Measurements from ENCODE around the gene ITGAE. TPM values are rescaled to one million over a fixed set of nuclear protein-coding genes. Genes with fewer than 3 reads are reported as not detected.

The ITGAE gene
- total RNA-seq, 1 donor from 2014 or later = 17.1 TPM

GRCh38 chr17:3826191-3826590 is 25.2 kb upstream of the ITGAE start:
- H3K36me3 ChIP-seq (ENCODE audit: control insufficient read depth, insufficient read depth, low read length) = peaks cover 10% of the 10 kb centered on the region
- DNase-seq (ENCODE audit: low read depth) = no peak

GRCh38 chr17:3821101-3821500 is 20.1 kb upstream of the ITGAE start:
- H3K27me3 ChIP-seq (ENCODE audit: control insufficient read depth, insufficient read depth, low read length) = no peaks in the 10 kb centered on the region

More at GRCh38 chr17:3826191-3826590, 25.2 kb upstream of the ITGAE start:
- Histone ChIP-seq H3K27me3 (ENCODE audit: control insufficient read depth, insufficient read depth, low read length) (no peaks in the 10 kb centered on the region), H3K4me3 (ENCODE audit: low read depth, low read length) (no peak overlapping the region)
- no peak for FAIRE-seq
- no peak for TF ChIP-seq CTCF (IDR thresholded peaks at IDR 0.05; ENCODE audit: insufficient read depth, low read length, severe bottlenecking)

GRCh38 chr17:3818786-3819185 is 17.8 kb upstream of the ITGAE start:
- no peak for DNase-seq (ENCODE audit: low read depth)
- FAIRE-seq = no peak
- H3K36me3 ChIP-seq (ENCODE audit: control insufficient read depth, insufficient read depth, low read length) = peaks cover 12% of the 10 kb centered on the region
- no peak for TF ChIP-seq CTCF (IDR thresholded peaks at IDR 0.05; ENCODE audit: insufficient read depth, low read length, severe bottlenecking)
- no peaks in the 10 kb centered on the region for H3K27me3 ChIP-seq (ENCODE audit: control insufficient read depth, insufficient read depth, low read length)
- H3K4me3 ChIP-seq (ENCODE audit: low read depth, low read length) = no peak overlapping the region

More at GRCh38 chr17:3821101-3821500, 20.1 kb upstream of the ITGAE start:
- DNase-seq (ENCODE audit: low read depth) (no peak), FAIRE-seq (no peak)
- no peak for TF ChIP-seq CTCF (IDR thresholded peaks at IDR 0.05; ENCODE audit: insufficient read depth, low read length, severe bottlenecking)
- Histone ChIP-seq H3K4me3 (ENCODE audit: low read depth, low read length) (no peak overlapping the region), H3K36me3 (ENCODE audit: control insufficient read depth, insufficient read depth, low read length) (peaks cover 9% of the 10 kb centered on the region)

- no peaks in the 10 kb centered on the region for H3K27me3 ChIP-seq (ENCODE audit: control insufficient read depth, insufficient read depth, low read length)
- no peak for TF ChIP-seq CTCF (IDR thresholded peaks at IDR 0.05; ENCODE audit: insufficient read depth, low read length, severe bottlenecking)
- FAIRE-seq (no peak), DNase-seq (ENCODE audit: low read depth) (no peak)
- peaks cover 15% of the 10 kb centered on the region for H3K36me3 ChIP-seq (ENCODE audit: control insufficient read depth, insufficient read depth, low read length)
- no peak overlapping the region for H3K4me3 ChIP-seq (ENCODE audit: low read depth, low read length)
These were observed 17.0 kb upstream of the ITGAE start for GRCh38 chr17:3817851-3818605.

- H3K36me3 ChIP-seq (ENCODE audit: control insufficient read depth, insufficient read depth, low read length) = peaks cover 17% of the 10 kb centered on the region
- TF ChIP-seq CTCF (IDR thresholded peaks at IDR 0.05; ENCODE audit: insufficient read depth, low read length, severe bottlenecking) = no peak
- no peak for FAIRE-seq
- H3K4me3 ChIP-seq (ENCODE audit: low read depth, low read length) = no peak overlapping the region
- H3K27me3 ChIP-seq (ENCODE audit: control insufficient read depth, insufficient read depth, low read length) = no peaks in the 10 kb centered on the region
- no peak for DNase-seq (ENCODE audit: low read depth)
These were observed 14.9 kb upstream of the ITGAE start for GRCh38 chr17:3815925-3816324.

- H3K36me3 ChIP-seq (ENCODE audit: control insufficient read depth, insufficient read depth, low read length) = peaks cover 21% of the 10 kb centered on the region
- no peaks in the 10 kb centered on the region for H3K27me3 ChIP-seq (ENCODE audit: control insufficient read depth, insufficient read depth, low read length)
- TF ChIP-seq CTCF (IDR thresholded peaks at IDR 0.05; ENCODE audit: insufficient read depth, low read length, severe bottlenecking) = no peak
- FAIRE-seq (no peak), DNase-seq (ENCODE audit: low read depth) (no peak)
- H3K4me3 ChIP-seq (ENCODE audit: low read depth, low read length) = no peak overlapping the region
These were observed 14.1 kb upstream of the ITGAE start for GRCh38 chr17:3815122-3815521.

Measured in bronchial epithelial cell (primary cell).